Activated CD8-positive, alpha-beta memory T cell treated with anti-CD3 and anti-CD28 coated beads, Interleukin-2, amount 50 U/mL, for 24 hours (primary cell): ENCODE measurements around the gene GPSM3.
"Not testable (repeated sequence)": the region's sequence is repeated elsewhere in the genome, so short reads cannot be mapped to it uniquely, and the experiment has no call there.

Source experiments
- DNase-seq: peaks from one replicate; pipeline ENCODE4 v3.0.0-alpha.2; 2020; ENCODE audit errors: extremely low read depth

The GPSM3 gene

DNA sequence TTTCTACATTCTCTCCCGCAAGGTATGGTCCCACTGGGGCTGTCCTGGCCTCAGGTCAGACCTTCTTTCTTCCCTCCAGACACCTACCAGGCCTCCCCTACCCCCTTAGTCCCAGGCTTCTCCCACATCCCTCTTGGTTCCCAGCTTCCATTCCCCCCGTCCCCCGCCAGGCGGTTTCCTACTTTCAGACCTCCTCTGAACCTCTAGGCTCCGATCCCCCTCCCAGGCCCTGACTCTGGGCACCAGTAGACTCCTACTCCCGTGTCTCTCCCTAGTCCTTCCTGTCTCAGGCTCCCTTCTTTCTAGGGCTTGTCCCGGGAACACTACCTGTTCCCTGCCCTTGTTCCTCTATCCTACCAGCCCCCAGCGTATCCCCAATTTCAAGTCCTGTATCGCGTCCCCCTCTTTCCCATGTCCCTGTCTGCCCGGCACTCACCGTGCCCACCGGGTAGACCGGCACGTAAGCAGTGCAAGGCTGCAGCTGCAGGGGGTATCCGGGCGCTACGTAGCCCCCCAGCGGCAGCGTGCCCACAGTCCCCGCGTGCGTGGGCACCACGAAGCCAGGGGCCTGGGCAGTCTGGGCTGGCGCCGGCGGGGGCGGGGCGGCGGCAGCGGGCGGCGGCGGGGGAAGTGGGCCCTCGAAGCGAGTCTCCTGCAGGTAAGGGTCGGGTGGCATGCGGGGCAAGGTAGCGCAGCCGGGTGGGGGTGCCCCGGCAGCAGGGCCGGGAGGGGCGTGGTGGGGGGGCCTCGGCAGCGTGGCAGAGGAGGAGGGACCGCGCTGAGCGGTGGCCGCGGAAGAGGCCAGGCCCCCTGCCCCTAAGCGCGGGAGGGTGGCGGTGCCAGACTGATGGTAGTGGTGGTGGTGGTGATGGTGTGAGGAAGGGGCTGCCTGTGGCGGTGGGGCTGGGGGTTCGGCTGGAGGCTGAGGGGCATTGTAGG is 42.2 kb downstream of the GPSM3 start:
- no peak for DNase-seq

DNA sequence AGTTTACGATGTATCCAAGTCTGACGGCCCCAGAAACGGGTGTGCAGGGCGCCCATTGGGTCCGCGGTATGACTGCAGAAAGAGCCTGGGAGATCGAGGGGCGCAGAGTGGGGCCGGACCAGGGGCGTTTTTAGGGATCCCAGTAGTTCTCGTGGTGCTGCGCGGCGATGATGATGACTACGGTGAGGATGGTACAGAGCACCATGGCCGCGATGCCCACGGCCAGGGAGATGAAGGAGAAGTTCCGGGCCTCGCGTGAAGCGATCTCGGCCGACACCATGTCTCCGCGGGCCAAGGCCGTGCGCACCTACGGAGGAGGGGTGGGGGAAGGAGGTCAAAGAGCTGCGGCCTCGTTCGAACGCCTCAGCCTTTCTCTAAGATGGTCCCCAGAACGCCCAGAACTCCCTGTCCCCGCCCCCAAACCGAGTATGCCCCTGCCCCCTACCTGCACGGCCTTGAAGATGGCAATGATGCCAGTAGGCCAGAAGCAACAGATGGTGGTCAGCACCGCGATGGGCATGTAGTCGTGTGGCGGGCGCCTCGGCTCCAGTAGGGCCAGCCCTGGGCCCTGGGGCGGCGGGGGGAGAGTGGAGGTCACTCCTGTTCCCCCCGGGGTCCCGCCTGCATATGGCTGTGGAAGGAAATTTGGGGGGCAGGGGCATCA is 43.2 kb downstream of the GPSM3 start:
- no peak for DNase-seq

- peak; percentile 36 for DNase-seq
Measured at GRCh38 chr6:32148289-32149091, 44.0 kb downstream of the GPSM3 start.

DNA sequence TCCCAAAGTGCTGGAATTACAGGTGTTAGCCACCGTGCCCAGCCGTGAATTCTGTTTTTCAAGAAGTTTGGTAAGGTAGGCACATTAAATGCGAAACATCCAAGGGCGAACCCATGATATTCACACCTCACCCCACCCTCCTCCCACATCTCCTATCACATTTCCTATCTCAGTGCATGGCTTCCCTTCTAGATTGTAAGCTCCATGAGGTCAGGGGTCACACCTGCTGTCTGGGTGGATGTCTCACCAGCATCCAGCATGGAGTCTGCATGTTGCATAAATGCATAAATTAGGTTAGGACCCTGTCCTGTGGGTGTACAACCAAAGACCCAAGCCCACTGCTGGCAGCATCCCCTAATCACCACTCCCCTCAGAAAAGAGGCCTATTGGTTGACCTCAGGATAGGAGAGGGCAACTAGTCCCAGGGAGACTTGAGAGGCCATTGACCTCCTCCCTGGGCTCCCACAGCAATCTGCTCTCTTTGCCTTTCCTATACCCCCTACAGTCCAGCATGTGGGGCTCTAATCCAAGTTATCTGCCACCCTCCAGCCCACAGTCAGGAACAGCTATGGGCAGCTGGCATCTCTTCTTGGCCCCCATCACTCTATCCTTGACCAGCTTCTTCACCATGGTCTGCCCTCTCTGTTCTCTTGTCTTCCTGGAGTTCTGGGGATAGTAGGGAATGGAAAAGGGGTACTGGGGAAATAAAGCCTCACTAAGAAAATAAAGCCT is 44.9 kb downstream of the GPSM3 start:
- DNase-seq: no peak

DNA sequence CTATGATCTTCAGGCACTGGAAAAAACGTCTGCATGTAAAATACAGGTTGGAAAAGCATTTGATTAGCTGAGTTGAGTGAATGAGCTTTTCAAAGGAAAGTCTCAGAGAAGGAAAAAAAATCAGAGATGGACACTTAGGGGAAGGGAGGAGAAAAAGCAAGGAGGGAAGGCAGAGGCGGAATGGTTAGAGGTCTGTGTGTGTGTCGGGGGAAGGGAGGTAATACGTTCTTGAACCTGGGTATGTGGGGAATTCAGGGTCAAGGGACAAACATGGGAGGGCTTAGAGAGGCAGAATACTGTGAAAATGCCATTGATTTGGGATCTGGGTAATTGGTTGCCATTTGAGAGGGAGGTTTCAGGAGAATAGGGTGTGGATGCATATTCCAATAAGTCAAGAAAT is 45.8 kb downstream of the GPSM3 start:
- no peak for DNase-seq

GRCh38 chr6:32146287-32146686 is 46.2 kb downstream of the GPSM3 start:
- no peak for DNase-seq

- DNase-seq: not testable (repeated sequence)
Measured at GRCh38 chr6:32144238-32144637, 48.2 kb downstream of the GPSM3 start.
